LNCaP clone FGC (cell line): Measurements from ENCODE around the gene ELFN2.

Source experiments
- DNase-seq: peaks from one replicate; pipeline ENCODE4 v3.0.0-alpha.2; 2011; ENCODE audit warnings: low read depth
- H3K4me3 ChIP-seq: 2 replicates; pipeline ENCODE4 v1.5.1; 2011; ENCODE audit warnings: mild to moderate bottlenecking, low read depth, low read length, control low read depth
- CTCF ChIP-seq: IDR thresholded peaks from 2 replicates; pipeline ENCODE4 v1.5.1; 2012; ENCODE audit warnings: mild to moderate bottlenecking; ENCODE audit not compliant: control insufficient read depth, insufficient read depth; ENCODE audit errors: extremely low read depth

ELFN2 gene

GRCh38 chr22:37345863-37346504 is 81.3 kb downstream of the ELFN2 start:
- no peak overlapping the region for H3K4me3 ChIP-seq
- DNase-seq, result no peak
- TF ChIP-seq CTCF, result no peak

- no peak for TF ChIP-seq CTCF
Measured at GRCh38 chr22:37344735-37345449, 82.4 kb downstream of the ELFN2 start.

GRCh38 chr22:37343863-37344734 is 83.2 kb downstream of the ELFN2 start:
- no peak for DNase-seq
- no peak overlapping the region for H3K4me3 ChIP-seq
- TF ChIP-seq CTCF, result no peak

More at GRCh38 chr22:37344735-37345449, 82.4 kb downstream of the ELFN2 start:
- H3K4me3 ChIP-seq, result no peak overlapping the region
- no peak for DNase-seq

- TF ChIP-seq CTCF, result no peak
- H3K4me3 ChIP-seq, result no peak overlapping the region
- no peak for DNase-seq
Measured at GRCh38 chr22:37343348-37343747, 83.9 kb downstream of the ELFN2 start.

- no peak for DNase-seq
- TF ChIP-seq CTCF, result no peak
- no peak overlapping the region for H3K4me3 ChIP-seq
Measured at GRCh38 chr22:37342065-37342464, 85.2 kb downstream of the ELFN2 start.

- H3K4me3 ChIP-seq, result no peak overlapping the region
- no peak for TF ChIP-seq CTCF
- no peak for DNase-seq
Measured at GRCh38 chr22:37340331-37341262, 86.7 kb downstream of the ELFN2 start.
